ENCODE measurements around the gene MEN1.

DNA sequence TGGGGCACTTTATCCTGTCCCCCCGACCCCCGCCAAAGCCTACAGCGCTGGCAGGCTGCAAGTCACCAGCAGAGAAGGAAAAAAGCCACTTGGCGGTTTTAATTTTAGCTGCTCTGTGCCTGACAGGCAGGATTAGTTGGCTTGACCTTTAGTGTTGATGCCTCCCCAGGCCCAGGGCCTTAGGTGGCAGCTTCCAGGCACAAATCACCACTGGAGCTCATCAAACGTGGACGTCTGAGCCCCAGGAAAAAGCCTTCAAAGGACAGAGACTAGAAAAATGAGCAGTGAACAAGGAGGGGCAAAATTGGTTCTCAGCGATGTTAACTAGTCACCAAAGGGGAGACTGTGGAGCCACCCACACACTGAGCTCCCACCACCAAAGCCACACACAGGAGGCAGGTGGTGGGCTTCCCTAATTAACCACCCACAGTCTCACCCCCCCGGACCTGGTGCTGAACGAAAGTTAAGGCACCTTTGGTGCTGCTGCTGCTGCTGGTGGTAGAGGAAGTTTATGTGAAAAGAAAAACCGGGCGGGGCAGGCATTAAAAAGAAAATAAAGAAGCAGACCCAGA, 46.2 kb downstream of the MEN1 start:
- TF ChIP-seq POLR2A (IDR thresholded peaks at IDR 0.05) (no peak), CTCF (IDR thresholded peaks at IDR 0.05) (no peak)
